Neuronal stem cell (in vitro differentiated cells): Measurements from ENCODE around the gene PEX13.

ENCODE experiments used
- DNase-seq: peaks from one replicate; pipeline ENCODE4 v3.0.0-alpha.2; 2013; ENCODE audit warnings: low spot score
- H2AFZ ChIP-seq: one replicate; pipeline ENCODE4 v1.6.1; 2013; ENCODE audit warnings: mild to moderate bottlenecking, low read length, inconsistent platforms
- H2AK5ac ChIP-seq: 2 replicates; pipeline ENCODE4 v1.6.1; 2013; ENCODE audit warnings: low read depth, mild to moderate bottlenecking, inconsistent platforms, low read length, moderate library complexity, mixed read lengths
- H2BK120ac ChIP-seq: 2 replicates; pipeline ENCODE4 v1.6.1; 2013; ENCODE audit warnings: low read depth, mild to moderate bottlenecking, inconsistent platforms, low read length, moderate library complexity, mixed read lengths
- H2BK12ac ChIP-seq: one replicate; pipeline ENCODE4 v1.6.1; 2013; ENCODE audit warnings: low read length, inconsistent platforms
- H2BK15ac ChIP-seq: 2 replicates; pipeline ENCODE4 v1.6.1; 2013; ENCODE audit warnings: mild to moderate bottlenecking, low read length, inconsistent platforms, mixed read lengths
- H2BK5ac ChIP-seq: one replicate; pipeline ENCODE4 v1.6.1; 2013; ENCODE audit warnings: inconsistent platforms, mild to moderate bottlenecking, low read length, moderate library complexity
- H3K14ac ChIP-seq: one replicate; pipeline ENCODE4 v1.6.1; 2013; ENCODE audit warnings: low read length, inconsistent platforms
- H3K18ac ChIP-seq: 2 replicates; pipeline ENCODE4 v1.6.1; 2013; ENCODE audit warnings: low read length, inconsistent platforms
- H3K23ac ChIP-seq: 2 replicates; pipeline ENCODE4 v1.6.1; 2013; ENCODE audit warnings: low read depth, mild to moderate bottlenecking, mixed read lengths, low read length, inconsistent platforms; ENCODE audit not compliant: poor library complexity
- H3K27ac ChIP-seq: replicated peaks from 3 replicates; pipeline ENCODE4 v1.5.1; 2013; ENCODE audit warnings: low read length, inconsistent platforms
- H3K27me3 ChIP-seq, 3 experiments: 2 replicates each; pipeline ENCODE4 v1.6.1; 2013; ENCODE audit warnings: low read length in 3 of 3, mild to moderate bottlenecking in 2 of 3, inconsistent platforms in 1 of 3, low read depth in 1 of 3, mixed read lengths in 1 of 3, moderate library complexity in 1 of 3; ENCODE audit not compliant: control insufficient read depth in 3 of 3, insufficient read depth in 3 of 3
- H3K36me3 ChIP-seq, 2 donors: replicated peaks in 1 of 2; 2 replicates each; pipeline ENCODE4 v1.6.1; 2013; ENCODE audit warnings: low read length in 2 of 2; ENCODE audit not compliant: control insufficient read depth in 2 of 2, insufficient read depth in 2 of 2
- H3K4ac ChIP-seq: 2 replicates; pipeline ENCODE4 v1.6.1; 2013; ENCODE audit warnings: inconsistent platforms, mild to moderate bottlenecking, low read length, moderate library complexity
- H3K4me1 ChIP-seq, 2 donors: 1 replicate in 1 of 2; 2 replicates in 1 of 2; pipeline ENCODE4 v1.6.1; 2013; ENCODE audit warnings: low read length in 2 of 2, low read depth in 1 of 2; ENCODE audit not compliant: control insufficient read depth in 2 of 2, insufficient read depth in 1 of 2
- H3K4me2 ChIP-seq: one replicate; pipeline ENCODE4 v1.6.1; 2013; ENCODE audit warnings: mild to moderate bottlenecking, low read length, inconsistent platforms; ENCODE audit not compliant: insufficient read depth, poor library complexity, severe bottlenecking
- H3K4me3 ChIP-seq, 2 donors: 2 replicates each; pipeline ENCODE4 v1.5.1; 2013; ENCODE audit warnings: low read length in 2 of 2, mild to moderate bottlenecking in 2 of 2, inconsistent platforms in 1 of 2, moderate library complexity in 1 of 2
- H3K79me1 ChIP-seq: one replicate; pipeline ENCODE4 v1.6.1; 2013; ENCODE audit warnings: low read depth, mild to moderate bottlenecking, inconsistent platforms, low read length, moderate library complexity
- H3K9ac ChIP-seq: one replicate; pipeline ENCODE4 v1.6.1; 2013; ENCODE audit warnings: mild to moderate bottlenecking, low read depth, low read length, inconsistent platforms; ENCODE audit not compliant: poor library complexity
- H3K9me3 ChIP-seq, 2 donors: replicated peaks in 1 of 2; 2 replicates each; pipeline versions ENCODE3 to v1.6.1; 2013; ENCODE audit warnings: low read length in 2 of 2, mild to moderate bottlenecking in 2 of 2, inconsistent platforms in 1 of 2, low read depth in 1 of 2, mixed read lengths in 1 of 2, moderate library complexity in 1 of 2; ENCODE audit not compliant: control insufficient read depth in 2 of 2, insufficient read depth in 1 of 2
- H4K8ac ChIP-seq: one replicate; pipeline ENCODE4 v1.6.1; 2013; ENCODE audit warnings: low read depth, mild to moderate bottlenecking, inconsistent platforms, low read length, moderate library complexity
- H4K91ac ChIP-seq: one replicate; pipeline ENCODE4 v1.6.1; 2013; ENCODE audit warnings: low read length, low read depth, mild to moderate bottlenecking, inconsistent platforms; ENCODE audit not compliant: poor library complexity
- WGBS, 2 donors: extraction: QIAGEN DNeasy Blood & Tissue Kit; methylation state at CpG; one replicate each; pipeline ENCODE4 v1.1.7; 2013; ENCODE audit warnings: missing lambda C conversion rate in 2 of 2, mixed read lengths in 1 of 2; ENCODE audit not compliant: insufficient read length in 2 of 2, insufficient replicate concordance in 1 of 2; ENCODE audit errors: extremely low coverage in 2 of 2; 5-methylcytosine and 5-hydroxymethylcytosine counted together

PEX13 gene

GRCh38 chr2:61042807-61043206, 25.3 kb downstream of the PEX13 start:
- Histone ChIP-seq H4K91ac (no peak overlapping the region), H2AFZ (no peak overlapping the region), H3K4ac (no peak overlapping the region), H2AK5ac (no peak overlapping the region), H3K4me2 (no peak overlapping the region), H4K8ac (no peak overlapping the region), H2BK15ac (no peak overlapping the region), H3K27me3 (no peaks in the 10 kb centered on the region), H3K14ac (no peak overlapping the region), H3K9me3 (no peaks in the 10 kb centered on the region), H3K4me1 (no peaks in the 10 kb centered on the region), H2BK120ac (no peak overlapping the region), H3K23ac (no peak overlapping the region), H3K27ac (no peak overlapping the region), H3K4me3 (no peak overlapping the region), H3K18ac (no peak overlapping the region), H2BK12ac (no peak overlapping the region), H3K79me1 (no peaks in the 10 kb centered on the region), H2BK5ac (no peak overlapping the region), H3K9ac (no peak overlapping the region), H3K36me3 (peaks cover 2 to 53% of the 10 kb centered on the region in 2 donors)
- DNase-seq: no peak
- no CpG with 5 or more reads among the region's 3 CpGs for WGBS, 2 donors

DNA sequence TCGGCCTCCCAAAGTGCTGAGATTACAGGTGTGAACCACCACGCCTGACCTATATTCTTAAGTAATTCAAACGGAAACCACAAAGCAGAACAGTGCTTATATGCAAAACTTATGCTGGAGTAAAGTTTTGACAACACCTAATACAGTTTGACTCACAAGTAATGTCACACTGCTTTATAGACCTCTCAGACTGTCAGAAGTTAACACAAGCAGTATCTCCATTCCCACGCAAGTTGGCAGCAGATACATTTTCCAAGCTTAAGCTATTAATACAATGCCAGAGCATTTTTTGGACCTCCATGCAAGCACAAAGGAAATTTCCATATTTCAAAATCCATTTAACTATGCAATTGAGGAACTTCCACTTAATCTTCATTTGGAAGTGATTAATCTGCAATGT, 27.1 kb downstream of the PEX13 start:
- no peak overlapping the region for H3K27ac ChIP-seq
- H3K4ac ChIP-seq: no peak overlapping the region
- no peak overlapping the region for H3K9ac ChIP-seq
- H3K9me3 ChIP-seq: no peaks in the 10 kb centered on the region
- WGBS, 2 donors: no CpG with 5 or more reads among the region's 4 CpGs
- H2BK5ac ChIP-seq: no peak overlapping the region
- no peak overlapping the region for H3K18ac ChIP-seq
- no peak overlapping the region for H4K8ac ChIP-seq
- H2AK5ac ChIP-seq: no peak overlapping the region
- no peak overlapping the region for H3K4me3 ChIP-seq
- H2BK12ac ChIP-seq: no peak overlapping the region
- no peak overlapping the region for H2BK120ac ChIP-seq
- no peaks in the 10 kb centered on the region for H3K79me1 ChIP-seq
- H3K36me3 ChIP-seq: peaks cover 2 to 71% of the 10 kb centered on the region in 2 donors
- H3K4me2 ChIP-seq: no peak overlapping the region
- no peak overlapping the region for H3K23ac ChIP-seq
- no peak overlapping the region for H4K91ac ChIP-seq
- H3K14ac ChIP-seq: no peak overlapping the region
- no peaks in the 10 kb centered on the region for H3K27me3 ChIP-seq
- no peak overlapping the region for H2AFZ ChIP-seq
- H2BK15ac ChIP-seq: no peak overlapping the region
- H3K4me1 ChIP-seq: no peaks in the 10 kb centered on the region
- no peak for DNase-seq

DNA sequence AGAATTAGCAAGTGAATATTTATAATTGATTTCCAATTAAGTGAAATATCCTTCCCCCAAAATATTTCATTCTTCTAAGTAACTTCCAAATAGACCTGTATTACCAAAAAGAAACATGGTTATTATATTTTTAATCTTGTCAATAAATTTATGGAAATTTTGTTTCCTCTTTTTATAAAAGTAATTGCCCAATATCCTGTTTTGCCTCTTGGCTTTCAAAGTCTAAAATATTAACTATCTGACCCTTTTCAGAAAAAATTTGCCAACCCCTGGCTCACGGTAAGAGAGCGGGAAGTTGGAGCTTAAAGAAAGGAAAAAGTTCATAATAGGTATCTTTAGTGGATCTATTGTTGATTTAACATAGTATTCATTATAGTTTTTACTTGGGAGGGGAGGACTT, 27.7 kb downstream of the PEX13 start:
- Histone ChIP-seq H3K14ac (no peak overlapping the region), H3K36me3 (peaks cover 2 to 74% of the 10 kb centered on the region in 2 donors), H3K27ac (no peak overlapping the region), H3K23ac (no peak overlapping the region), H2BK15ac (no peak overlapping the region), H2BK5ac (no peak overlapping the region), H2BK120ac (no peak overlapping the region), H3K4me2 (no peak overlapping the region), H3K4ac (no peak overlapping the region), H3K79me1 (no peaks in the 10 kb centered on the region), H4K91ac (no peak overlapping the region), H2AFZ (no peak overlapping the region), H3K4me1 (no peaks in the 10 kb centered on the region), H3K27me3 (no peaks in the 10 kb centered on the region), H4K8ac (no peak overlapping the region), H2AK5ac (no peak overlapping the region), H3K9ac (no peak overlapping the region), H3K4me3 (no peak overlapping the region), H3K18ac (no peak overlapping the region), H2BK12ac (no peak overlapping the region), H3K9me3 (no peaks in the 10 kb centered on the region)
- no peak for DNase-seq
- WGBS, 2 donors: no CpG with 5 or more reads among the region's 2 CpGs

DNA sequence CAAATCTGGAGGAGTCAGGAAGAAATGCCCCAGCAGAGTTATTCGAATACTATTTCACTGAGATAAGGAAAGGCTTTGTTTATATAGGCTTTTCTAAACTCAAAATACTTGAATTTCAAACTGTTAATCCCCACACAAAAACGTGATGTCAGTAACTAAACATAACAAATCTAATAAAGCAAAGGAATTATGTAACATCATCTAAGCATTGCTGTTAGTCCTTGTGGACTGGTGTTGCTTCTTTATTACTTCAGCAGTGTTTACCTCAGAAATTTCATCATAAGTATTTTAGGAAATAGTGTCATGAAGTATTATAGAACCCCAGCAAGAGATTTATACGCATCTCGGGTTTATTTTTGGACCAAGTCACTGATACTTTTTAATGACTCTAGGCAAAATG, 28.5 kb downstream of the PEX13 start:
- Histone ChIP-seq H2BK5ac (no peak overlapping the region), H3K23ac (no peak overlapping the region), H3K27me3 (no peaks in the 10 kb centered on the region), H3K9ac (no peak overlapping the region), H3K79me1 (no peaks in the 10 kb centered on the region), H3K4me1 (no peaks in the 10 kb centered on the region), H3K27ac (no peak overlapping the region), H2BK12ac (no peak overlapping the region), H3K4me2 (no peak overlapping the region), H2BK15ac (no peak overlapping the region), H2AK5ac (no peak overlapping the region), H2AFZ (no peak overlapping the region), H3K9me3 (no peaks in the 10 kb centered on the region), H3K4me3 (no peak overlapping the region), H3K4ac (no peak overlapping the region), H3K36me3 (peaks cover 2 to 78% of the 10 kb centered on the region in 2 donors), H4K91ac (no peak overlapping the region), H4K8ac (no peak overlapping the region), H3K14ac (no peak overlapping the region), H3K18ac (no peak overlapping the region), H2BK120ac (no peak overlapping the region)
- WGBS, 2 donors: no CpG with 5 or more reads among the region's 4 CpGs
- DNase-seq: no peak
